Endothelial cell of umbilical vein (primary cell): ENCODE data around the gene SLC8A1. TPM values are rescaled to one million over a fixed set of nuclear protein-coding genes. Genes with fewer than 3 reads are reported as not detected.

Experiments used
- BruUV-seq: library from RNA; stranded (reverse); fragments of 400-500 nt; replicated peaks from 2 replicates; lab custom pipeline; 2021; lab: Mats Ljungman, UMichigan
- CTCF ChIA-PET: fragments of 300-600, 350-600 bp; sonication (Branson Sonifier 250); formaldehyde crosslinking; loops from one replicate; lab custom pipeline; 2021; ENCODE audit warnings: antibody characterized with exemption, inconsistent platforms; lab: Charles Lee
- POLR2A ChIA-PET: fragments of 300-600, 350-600 bp; sonication (Branson Sonifier 250); formaldehyde crosslinking; loops from one replicate; lab custom pipeline; 2021; ENCODE audit warnings: antibody characterized with exemption, inconsistent platforms; lab: Charles Lee
- DNase-seq: peaks from one replicate; pipeline ENCODE4 v3.0.0-alpha.2; 2011; ENCODE audit warnings: low read depth, low spot score
- FAIRE-seq: peaks from 2 replicates; lab custom pipeline; 2011; peaks lifted over from hg19 to GRCh38; lab: Jason Lieb, UNC
- H2AFZ ChIP-seq: 2 replicates; pipeline ENCODE4 v1.6.0; 2012; ENCODE audit warnings: low read depth, low read length, control low read depth, inconsistent platforms
- H3K27ac ChIP-seq: 2 replicates; pipeline ENCODE4 v1.5.1; 2011; ENCODE audit warnings: low read depth, mild to moderate bottlenecking, control low read depth, low read length, moderate library complexity; ENCODE audit not compliant: insufficient read depth
- H3K27me3 ChIP-seq, 2 experiments: 2 replicates each; pipeline versions ENCODE4 v1.6.0 to v1.6.1; 2011; ENCODE audit warnings: low read length in 2 of 2, mixed read lengths in 1 of 2; ENCODE audit not compliant: control insufficient read depth in 2 of 2, insufficient read depth in 2 of 2
- H3K36me3 ChIP-seq, 2 experiments: 2 replicates in 1 of 2; 3 replicates in 1 of 2; pipeline ENCODE4 v1.5.1; 2011; ENCODE audit warnings: low read length in 2 of 2, mild to moderate bottlenecking in 1 of 2, moderate library complexity in 1 of 2; ENCODE audit not compliant: control insufficient read depth in 2 of 2, insufficient read depth in 2 of 2; ENCODE audit errors: extremely low read depth in 1 of 2
- H3K4me1 ChIP-seq: 3 replicates; pipeline ENCODE4 v1.5.1; 2011; ENCODE audit warnings: mild to moderate bottlenecking, low read length; ENCODE audit not compliant: control insufficient read depth, insufficient read depth; ENCODE audit errors: extremely low read depth
- H3K4me2 ChIP-seq: 2 replicates; pipeline ENCODE4 v1.6.1; 2011; ENCODE audit warnings: low read length, control low read depth, mixed read lengths; ENCODE audit not compliant: insufficient read depth
- H3K4me3 ChIP-seq, 3 experiments: fragments of 200-600 bp in 1 of 3; sonication (generic), shearing (Covaris generic) in 1 of 3; replicated peaks in 1 of 3; 2 replicates each; pipeline ENCODE4 v1.5.1; 2011 to 2016; ENCODE audit warnings: control low read depth in 3 of 3, low read length in 3 of 3, mild to moderate bottlenecking in 2 of 3, inconsistent platforms in 1 of 3, low read depth in 1 of 3, moderate library complexity in 1 of 3; ENCODE audit not compliant: insufficient read depth in 1 of 3
- H3K79me2 ChIP-seq: 2 replicates; pipeline ENCODE4 v1.6.0; 2012; ENCODE audit warnings: low read length, inconsistent platforms; ENCODE audit not compliant: control insufficient read depth, insufficient read depth
- H3K9ac ChIP-seq: replicated peaks from 2 replicates; pipeline ENCODE3; 2011; ENCODE audit warnings: low read length, control low read depth; ENCODE audit not compliant: insufficient read depth; ENCODE audit errors: extremely low read depth
- H3K9me1 ChIP-seq: replicated peaks from 3 replicates; pipeline ENCODE4 v1.6.0; 2011; ENCODE audit warnings: mild to moderate bottlenecking, low read length; ENCODE audit not compliant: control insufficient read depth, insufficient read depth; ENCODE audit errors: extremely low read depth
- H3K9me3 ChIP-seq: replicated peaks from 2 replicates; pipeline ENCODE4 v1.5.1; 2012; ENCODE audit warnings: low read length, inconsistent platforms; ENCODE audit not compliant: control insufficient read depth, insufficient read depth
- H4K20me1 ChIP-seq: replicated peaks from 2 replicates; pipeline ENCODE3; 2011; ENCODE audit warnings: mild to moderate bottlenecking, low read length; ENCODE audit not compliant: control insufficient read depth, insufficient read depth; ENCODE audit errors: extremely low read depth
- CTCF ChIP-seq, 2 donors: IDR thresholded peaks; 1 replicate in 1 of 2; 2 replicates in 1 of 2; pipeline ENCODE4 v1.5.1; 2011; ENCODE audit warnings: low read length in 2 of 2, mild to moderate bottlenecking in 2 of 2, moderate library complexity in 2 of 2, control low read depth in 1 of 2, inconsistent platforms in 1 of 2, low read depth in 1 of 2; ENCODE audit not compliant: insufficient read depth in 1 of 2; ENCODE audit errors: extremely low read depth in 1 of 2
- EZH2 ChIP-seq: IDR thresholded peaks from 2 replicates; pipeline ENCODE4 v1.6.1; 2012; ENCODE audit warnings: borderline replicate concordance, low read depth, mild to moderate bottlenecking, moderate library complexity, low read length, inconsistent platforms; ENCODE audit not compliant: severe bottlenecking
- FOS ChIP-seq: IDR thresholded peaks from 2 replicates; pipeline ENCODE4 v1.6.1; 2011; ENCODE audit warnings: mild to moderate bottlenecking, low read length, moderate library complexity, borderline replicate concordance; ENCODE audit not compliant: insufficient read depth
- GATA2 ChIP-seq: IDR thresholded peaks from 2 replicates; pipeline ENCODE4 v1.7.0; 2011; ENCODE audit warnings: low read depth, mild to moderate bottlenecking, moderate library complexity, mixed read lengths, low read length; ENCODE audit not compliant: insufficient read length, insufficient read depth
- JUN ChIP-seq: IDR thresholded peaks from 2 replicates; pipeline ENCODE4 v1.6.1; 2011; ENCODE audit warnings: borderline replicate concordance, low read depth; ENCODE audit not compliant: insufficient read length, insufficient read depth
- MAX ChIP-seq: IDR thresholded peaks from 2 replicates; pipeline ENCODE4 v1.6.1; 2011; ENCODE audit not compliant: insufficient read depth, insufficient read length
- MYC ChIP-seq: IDR thresholded peaks from one replicate; pipeline ENCODE4 v1.6.1; 2011; ENCODE audit warnings: mild to moderate bottlenecking, low read depth, low read length
- POLR2A ChIP-seq: IDR thresholded peaks from 2 replicates; pipeline ENCODE4 v1.6.1; 2012; ENCODE audit warnings: low read depth, mild to moderate bottlenecking, control low read depth, low read length
- POLR2AphosphoS5 ChIP-seq: IDR thresholded peaks from 2 replicates; pipeline ENCODE4 v1.6.1; 2012; ENCODE audit warnings: low read depth, mild to moderate bottlenecking, control low read depth, low read length, moderate library complexity; ENCODE audit not compliant: insufficient read depth
- dilution Hi-C: fragments of 300-500 bp; cut with MboI; formaldehyde crosslinking; loops from one replicate; pipeline ENCODE4 v1.15.0; 2019; ENCODE audit warnings: low sequenced_read_pairs; ENCODE audit not compliant: extremely low pct_ligation_motif_present
- intact Hi-C: fragments of 100-400 bp; cut with micrococcal nuclease; formaldehyde crosslinking; loops from one replicate; pipeline ENCODE4 v1.10.0; 2022
- polyA plus RNA-seq, 4 experiments: library from polyadenylated mRNA; depleted of rRNA in 3 of 4; stranded (reverse) in 3 of 4; unstranded in 1 of 4; fragments of >200 nt; gene quantifications; 2 replicates each; pipeline versions ENCODE4 v1.2.1 to v1.2.3, GENCODE V29; 2011 to 2012; ENCODE audit warnings: missing spikeins in 1 of 4
- total RNA-seq: library from RNA; stranded (reverse); gene quantifications from 2 replicates; pipeline ENCODE4 v1.2.3, GENCODE V29; 2021

Gene SLC8A1
- total and polyA plus RNA-seq, 2 donors (not counting 3 experiments of a cell fraction or from before 2014, with no cell fraction given): 0.19 to 1.8 TPM

- intact Hi-C loops: no loop called here
- TF ChIP-seq CTCF (IDR thresholded peaks at IDR 0.05; ENCODE audit: extremely low read depth in 1 of 2, insufficient read depth in 1 of 2, low read depth in 1 of 2, low read length in 2 of 2) (no peak), FOS (no peak), POLR2AphosphoS5 (no peak), GATA2 (no peak), JUN (no peak), MYC (no peak), POLR2A (no peak), MAX (no peak), EZH2 (no peak)
- no peak for DNase-seq
- FAIRE-seq: no peak
- Histone ChIP-seq H3K27me3 (no peaks in the 10 kb centered on the region), H3K4me1 (peaks cover 11% of the 10 kb centered on the region), H3K4me3 (no peak overlapping the region), H3K79me2 (no peaks in the 10 kb centered on the region), H3K9me1 (no peaks in the 10 kb centered on the region), H3K9me3 (no peaks in the 10 kb centered on the region), H2AFZ (no peak overlapping the region), H3K36me3 (no peaks in the 10 kb centered on the region), H3K9ac (no peak overlapping the region), H3K27ac (no peak overlapping the region), H4K20me1 (no peaks in the 10 kb centered on the region), H3K4me2 (no peak overlapping the region)
- BruUV-seq: no TSS peak
- ChIA-PET POLR2A (no interaction called here), CTCF (interaction anchor here (1.0 kb wide), 1 partner anchor 13 kb away, joined by 3 read pairs; no protein-coding TSS in a partner anchor)
- dilution Hi-C loops: no loop called here
Observed at GRCh38 chr2:40094451-40094850, 357.4 kb downstream of the SLC8A1 start.
